PC-3 (cell line): ENCODE results near the gene ATAD3A. TPM values are rescaled to one million over a fixed set of nuclear protein-coding genes. Genes with fewer than 3 reads are reported as not detected.

Source experiments
- ATAC-seq: fragments of 200-7000 bp; cut with Tn5 transposase; 2 replicates; pipeline ENCODE4 v1.9.1; 2020; ENCODE audit warnings: mild to moderate bottlenecking, moderate library complexity
- Bru-seq: library from RNA; stranded (reverse); fragments of 400-500 nt; gene quantifications from one replicate; lab custom pipeline; 2021; lab: Mats Ljungman, UMichigan
- BruChase-seq, 2 experiments: library from RNA; stranded (reverse); fragments of 400-500 nt; gene quantifications; one replicate each; lab custom pipeline; 2021; lab: Mats Ljungman, UMichigan
- BruUV-seq: library from RNA; stranded (reverse); fragments of 400-500 nt; replicated peaks from 2 replicates; lab custom pipeline; 2021; lab: Mats Ljungman, UMichigan
- CTCF ChIA-PET: fragments of 300-600 bp; sonication (Branson Sonifier 250); formaldehyde crosslinking; loops from one replicate; lab custom pipeline; 2022; ENCODE audit warnings: antibody characterized with exemption; lab: Charles Lee
- POLR2A ChIA-PET: fragments of 300-600 bp; sonication (Branson Sonifier 250); formaldehyde crosslinking; loops from one replicate; lab custom pipeline; 2022; ENCODE audit warnings: antibody characterized with exemption; ENCODE audit not compliant: unreplicated experiment; lab: Charles Lee
- DNase-seq: peaks from one replicate; pipeline ENCODE4 v3.0.0-alpha.2; 2015
- H2AFZ ChIP-seq: fragments of 300-600 bp; sonication (generic); 2 replicates; pipeline ENCODE4 v1.6.0; 2016; ENCODE audit warnings: antibody characterized with exemption, low read length
- H3F3A ChIP-seq: fragments of 300-600 bp; sonication (generic); one replicate; pipeline ENCODE4 v1.6.0; 2017; ENCODE audit warnings: antibody characterized with exemption, low read length, control low read depth, mild to moderate bottlenecking; ENCODE audit not compliant: unreplicated experiment
- H3K27ac ChIP-seq: fragments of 300-600 bp; sonication (generic); 2 replicates; pipeline ENCODE4 v1.5.1; 2016; ENCODE audit warnings: mild to moderate bottlenecking, low read length
- H3K27me3 ChIP-seq: fragments of 300-600 bp; sonication (generic); 2 replicates; pipeline ENCODE4 v1.6.1; 2016; ENCODE audit warnings: low read length, mixed read lengths
- H3K36me3 ChIP-seq: fragments of 300-600 bp; sonication (generic); 2 replicates; pipeline ENCODE4 v1.6.1; 2016; ENCODE audit warnings: low read depth, mixed run types, low read length, mixed read lengths
- H3K4me1 ChIP-seq: fragments of 300-600 bp; sonication (generic); 2 replicates; pipeline ENCODE4 v1.5.1; 2016; ENCODE audit warnings: low read length; ENCODE audit not compliant: insufficient read depth
- H3K4me2 ChIP-seq: fragments of 300-600 bp; sonication (generic); 2 replicates; pipeline ENCODE4 v1.6.0; 2016; ENCODE audit warnings: low read length
- H3K4me3 ChIP-seq: fragments of 300-600 bp; sonication (generic); 2 replicates; pipeline ENCODE4 v1.5.1; 2016; ENCODE audit warnings: mild to moderate bottlenecking, low read length, mixed read lengths
- H3K79me2 ChIP-seq: fragments of 300-600 bp; sonication (generic); 2 replicates; pipeline ENCODE4 v1.6.1; 2017; ENCODE audit warnings: low read length, mixed read lengths
- H3K9ac ChIP-seq: fragments of 300-600 bp; sonication (generic); 2 replicates; pipeline ENCODE4 v1.6.0; 2016; ENCODE audit warnings: mild to moderate bottlenecking, low read length
- H3K9me2 ChIP-seq: fragments of 300-600 bp; sonication (generic); replicated peaks from 2 replicates; pipeline ENCODE4 v1.6.1; 2016; ENCODE audit warnings: mixed run types, low read length, mixed read lengths
- H3K9me3 ChIP-seq: fragments of 300-600 bp; sonication (generic); 2 replicates; pipeline ENCODE4 v1.6.1; 2016; ENCODE audit warnings: low read length, mixed read lengths
- H4K20me1 ChIP-seq: fragments of 300-600 bp; sonication (generic); 2 replicates; pipeline ENCODE4 v1.6.1; 2016; ENCODE audit warnings: low read length, mixed read lengths
- CTCF ChIP-seq: fragments of 300-600 bp; sonication (generic); conservative IDR thresholded peaks from 2 replicates; pipeline ENCODE4 v1.5.1; 2017; ENCODE audit warnings: antibody characterized with exemption, low read depth, mild to moderate bottlenecking, low read length
- EZH2 ChIP-seq: fragments of 300-600 bp; sonication (generic); IDR thresholded peaks from one replicate; pipeline ENCODE4 v1.6.1; 2017; ENCODE audit warnings: antibody characterized with exemption, mild to moderate bottlenecking, low read length; ENCODE audit not compliant: unreplicated experiment
- EZH2phosphoT487 ChIP-seq: fragments of 300-600 bp; sonication (generic); IDR thresholded peaks from 2 replicates; pipeline ENCODE4 v1.6.1; 2018; ENCODE audit warnings: mild to moderate bottlenecking, antibody characterized with exemption, low read length, borderline replicate concordance
- intact Hi-C: fragments of 100-400 bp; cut with micrococcal nuclease; formaldehyde crosslinking; loops from 2 replicates; pipeline ENCODE4 v1.9.0; 2023
- long read RNA-seq: library from polyadenylated mRNA; unstranded; transcript quantifications from one replicate; pipeline ENCODE4 v2.0.0, GENCODE V29; 2021; ENCODE audit not compliant: unreplicated experiment
- total RNA-seq: library from RNA; depleted of rRNA; stranded (reverse); fragments of >200 nt; gene quantifications from 2 replicates; pipeline ENCODE4 v1.2.3, GENCODE V29; 2014; rRNA removed

ATAD3A gene
- total RNA-seq: 186 and 243 TPM in 2 replicates
- percentile 73 among the genes with signal in this experiment for Bru-seq, nascent RNA
- BruChase-seq, experiment 1, labeled RNA remaining after a 6-hour chase: percentile 86 among the genes with signal in this experiment
- BruChase-seq, experiment 2, labeled RNA remaining after a 2-hour chase: percentile 84 among the genes with signal in this experiment
- long read RNA-seq, transcript ATAD3A-203 (16 exons, 2,492 nt): major isoform, 280 of 486 reads
- long read RNA-seq, partial matches to known transcripts: 63 of 486 reads
- long read RNA-seq, other reads (novel, unspliced or antisense): 140 of 486 reads

GRCh38 chr1:1511533-1512285, at the start of gene ATAD3A:
ATAD3A (plus strand) TSS chr1:1512162; CDS start chr1:1512269, 107 bp downstream.
- H4K20me1 ChIP-seq: peaks cover 5% of the 10 kb centered on the region; the same call in 1 of the 2 replicates
- H3K9me2 ChIP-seq: no peaks in the 10 kb centered on the region
- H3K4me2 ChIP-seq: peak within 1 kb of the TSS; percentile 88
- POLR2A ChIA-PET: interaction anchor here (0.6 kb wide), 1 partner anchor 102 kb away, joined by 3 read pairs; no protein-coding TSS in a partner anchor
- DNase-seq: peak; percentile 100
- CTCF ChIA-PET: interaction anchor here (0.6 kb wide), 1 partner anchor 88 kb away, joined by 4 read pairs; no protein-coding TSS in a partner anchor
- H3K4me1 ChIP-seq: peaks cover 9% of the 10 kb centered on the region
- intact Hi-C loops: loop anchor here (1.0 kb wide), 1 partner anchor 40 kb away; the partner anchor contains the start of gene ATAD3B
- H3K9me3 ChIP-seq: no peaks in the 10 kb centered on the region
- no peaks in the 10 kb centered on the region for H3K27me3 ChIP-seq
- peak within 1 kb of the TSS; percentile 82 for H2AFZ ChIP-seq
- BruUV-seq: no TSS peak
- peak; percentile 82 for ATAC-seq
- H3K27ac ChIP-seq: peak within 1 kb of the TSS; percentile 85
- peak within 1 kb of the TSS; percentile 91 for H3K4me3 ChIP-seq
- H3F3A ChIP-seq: no peaks in the 10 kb centered on the region
- H3K36me3 ChIP-seq: peaks cover 10% of the 10 kb centered on the region
- H3K79me2 ChIP-seq: peaks cover 48% of the 10 kb centered on the region
- TF ChIP-seq CTCF (no peak), EZH2phosphoT487 (no peak), EZH2 (no peak)
- peak within 1 kb of the TSS; percentile 95 for H3K9ac ChIP-seq

GRCh38 chr1:1462318-1462966, 49.5 kb upstream of the ATAD3A start:
- no peaks in the 10 kb centered on the region for H3F3A ChIP-seq
- no peak overlapping the region for H2AFZ ChIP-seq
- H4K20me1 ChIP-seq: no peaks in the 10 kb centered on the region
- DNase-seq (no peak), ATAC-seq (peak; percentile 61)
- POLR2A ChIA-PET: interaction anchor here (0.6 kb wide), 1 partner anchor 87 kb away, joined by 4 read pairs; the partner anchor contains the start of gene AURKAIP1
- H3K9me2 ChIP-seq: no peaks in the 10 kb centered on the region
- BruUV-seq: no TSS peak
- no peaks in the 10 kb centered on the region for H3K79me2 ChIP-seq
- H3K9ac ChIP-seq: no peak overlapping the region
- H3K9me3 ChIP-seq: no peaks in the 10 kb centered on the region
- peaks cover 4% of the 10 kb centered on the region for H3K4me1 ChIP-seq
- intact Hi-C loops: no loop called here
- H3K4me2 ChIP-seq: no peak overlapping the region
- no peak for TF ChIP-seq EZH2phosphoT487
- TF ChIP-seq CTCF: no peak
- no peak for TF ChIP-seq EZH2
- CTCF ChIA-PET: no interaction called here
- H3K27ac ChIP-seq: no peak overlapping the region
- no peaks in the 10 kb centered on the region for H3K36me3 ChIP-seq
- no peak overlapping the region for H3K4me3 ChIP-seq
- no peaks in the 10 kb centered on the region for H3K27me3 ChIP-seq
